HG02870 (cell line): ENCODE results near the gene ALG12.

ENCODE experiments used
- ATAC-seq: cut with Tn5 transposase; IDR thresholded peaks from one replicate; pipeline ENCODE4 v1.9.1; 2021; ENCODE audit warnings: mild to moderate bottlenecking, moderate library complexity; ENCODE audit not compliant: unreplicated experiment

The ALG12 gene

DNA sequence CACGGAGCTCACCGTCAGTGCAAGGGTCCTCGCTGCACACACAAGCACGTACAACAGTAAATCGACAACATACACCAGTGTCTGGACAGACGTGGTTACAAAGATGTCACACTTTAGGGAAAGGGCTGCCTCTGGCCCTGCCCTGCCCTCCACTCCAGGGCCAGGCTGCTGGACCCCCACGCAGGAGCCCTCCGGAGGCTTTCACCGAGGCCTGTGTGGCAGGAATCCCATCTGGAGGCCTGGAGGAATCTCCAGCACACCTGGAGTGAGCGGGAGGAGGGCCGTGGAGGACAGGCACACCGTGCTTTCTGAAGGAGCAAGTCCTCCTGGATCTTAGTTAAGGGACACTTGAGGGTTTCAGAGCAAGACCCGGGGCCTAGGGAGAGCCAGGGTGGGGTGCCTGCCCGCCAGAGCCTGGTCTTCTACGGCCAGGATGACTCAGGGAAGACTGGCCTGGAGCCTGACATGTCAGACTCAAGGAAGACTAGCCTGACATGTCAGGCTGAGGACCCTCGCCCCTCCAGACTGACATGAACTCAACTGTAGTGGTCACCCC lies 40.2 kb upstream of the ALG12 start:
- no peak for ATAC-seq

DNA sequence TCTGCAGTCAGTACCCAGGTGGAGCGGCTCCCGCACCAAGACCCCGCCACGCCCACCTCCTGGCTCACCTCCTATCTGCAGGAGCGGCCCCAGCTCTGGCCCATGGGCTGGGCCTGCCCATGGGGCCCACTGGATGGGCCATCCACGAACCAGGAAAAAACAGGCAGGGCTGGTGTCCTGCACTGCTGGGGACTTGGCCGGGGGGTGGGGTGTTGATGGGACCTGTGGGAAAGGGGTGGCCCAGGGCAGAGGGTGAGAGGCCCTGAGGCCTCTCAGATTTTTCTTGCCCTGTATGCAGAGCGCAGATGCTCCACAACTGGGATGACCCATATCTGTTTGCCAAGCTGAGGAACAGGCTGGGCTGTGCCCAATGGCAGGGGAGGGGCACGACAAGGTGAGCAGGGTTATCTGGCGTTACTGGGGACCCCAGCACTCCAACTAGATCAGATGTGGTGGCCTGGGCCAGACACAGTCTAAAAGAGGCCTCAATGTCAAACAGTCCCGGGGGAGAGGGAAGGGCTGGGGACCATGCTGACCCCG lies 39.7 kb upstream of the ALG12 start:
- ATAC-seq = no peak

GRCh38 chr22:49956914-49957825 lies 38.9 kb upstream of the ALG12 start:
- no peak for ATAC-seq

DNA sequence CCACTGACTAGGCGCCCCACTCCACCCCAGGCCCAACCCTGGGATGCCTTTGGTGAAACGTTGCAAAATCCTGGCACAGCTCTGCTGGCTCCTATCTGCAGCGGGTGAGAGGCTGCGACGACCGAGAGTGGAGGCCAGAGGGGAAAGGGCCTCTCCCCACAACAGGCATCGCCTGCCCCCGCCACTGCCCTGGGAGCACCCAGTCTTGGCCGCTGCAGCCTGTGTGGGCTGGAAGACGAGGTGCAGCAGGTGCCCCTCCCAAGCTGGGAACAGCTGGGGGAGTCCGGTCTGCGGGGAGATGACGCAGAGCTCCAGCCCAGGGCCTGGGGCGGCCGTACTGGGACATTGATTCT lies 38.2 kb upstream of the ALG12 start:
- no peak for ATAC-seq

- ATAC-seq = no peak
Observed at GRCh38 chr22:49955581-49956417, 37.6 kb upstream of the ALG12 start.

DNA sequence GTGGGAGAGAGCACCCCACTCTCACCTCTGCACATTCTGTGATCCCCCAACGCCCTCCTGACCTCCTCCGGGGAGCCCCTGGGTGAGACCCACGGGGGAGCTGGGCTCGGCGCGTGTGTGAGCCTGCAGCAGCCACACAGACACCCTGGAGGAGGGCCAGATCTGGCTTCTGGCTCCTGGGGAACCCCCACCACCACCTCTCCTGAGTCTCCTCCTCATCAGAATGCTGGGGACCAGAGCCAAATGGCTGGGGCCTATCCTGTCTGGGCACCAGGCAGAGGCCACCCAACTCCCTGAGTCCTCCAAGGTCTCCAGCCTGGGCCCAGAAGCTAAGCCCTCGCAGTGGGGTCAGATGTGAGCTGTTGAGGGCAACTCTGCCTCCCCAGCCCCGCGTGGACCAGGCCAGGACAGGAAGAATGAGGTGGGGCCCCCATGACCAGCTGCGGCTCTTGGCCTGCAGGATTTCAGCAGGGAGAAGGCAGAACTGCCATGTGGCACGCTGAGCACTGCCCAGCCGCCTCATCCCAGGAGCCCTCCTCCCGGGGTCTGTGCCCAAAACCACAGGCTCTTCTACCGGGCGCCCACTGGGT lies 36.8 kb upstream of the ALG12 start:
- no peak for ATAC-seq

- no peak for ATAC-seq
Observed at GRCh38 chr22:49954354-49954753, 36.1 kb upstream of the ALG12 start.

DNA sequence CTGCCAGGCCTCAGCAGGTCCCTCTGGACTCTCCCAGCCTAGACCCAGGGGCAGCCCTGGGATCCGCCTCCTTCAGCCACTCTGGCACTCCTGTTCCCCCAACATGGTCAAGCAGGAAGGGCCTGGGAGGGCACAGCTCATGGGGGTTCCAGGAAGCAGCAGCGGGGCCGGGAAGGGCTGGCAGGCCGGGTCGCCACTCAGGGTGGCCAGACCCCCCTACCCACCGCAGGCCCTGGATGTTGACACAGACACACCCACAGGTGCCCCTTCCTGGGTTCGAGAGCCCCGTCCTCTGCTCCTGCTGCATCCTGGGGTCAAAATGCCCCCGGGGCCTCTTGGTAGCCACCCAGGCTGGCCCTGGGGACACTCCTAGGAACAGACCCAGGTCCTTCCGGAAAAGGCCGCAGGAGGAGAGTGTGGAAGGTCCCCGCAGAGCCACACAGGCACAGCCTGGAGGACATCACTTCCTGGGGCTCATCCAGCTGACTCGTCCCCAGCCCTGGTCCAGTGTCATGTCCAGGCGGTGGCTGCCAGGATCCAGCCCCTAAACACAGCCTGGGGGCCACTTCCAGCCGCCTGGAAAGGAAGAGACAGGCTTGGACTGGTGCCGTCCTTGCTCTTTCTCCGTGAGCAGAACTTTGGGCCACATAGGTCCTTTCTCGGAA lies 35.6 kb upstream of the ALG12 start:
- no peak for ATAC-seq

- ATAC-seq = no peak
Observed at GRCh38 chr22:49953027-49953679, 34.9 kb upstream of the ALG12 start.

GRCh38 chr22:49951986-49952896 lies 34.0 kb upstream of the ALG12 start:
- ATAC-seq = no peak

GRCh38 chr22:49951678-49951985 lies 33.4 kb upstream of the ALG12 start:
- ATAC-seq = no peak

DNA sequence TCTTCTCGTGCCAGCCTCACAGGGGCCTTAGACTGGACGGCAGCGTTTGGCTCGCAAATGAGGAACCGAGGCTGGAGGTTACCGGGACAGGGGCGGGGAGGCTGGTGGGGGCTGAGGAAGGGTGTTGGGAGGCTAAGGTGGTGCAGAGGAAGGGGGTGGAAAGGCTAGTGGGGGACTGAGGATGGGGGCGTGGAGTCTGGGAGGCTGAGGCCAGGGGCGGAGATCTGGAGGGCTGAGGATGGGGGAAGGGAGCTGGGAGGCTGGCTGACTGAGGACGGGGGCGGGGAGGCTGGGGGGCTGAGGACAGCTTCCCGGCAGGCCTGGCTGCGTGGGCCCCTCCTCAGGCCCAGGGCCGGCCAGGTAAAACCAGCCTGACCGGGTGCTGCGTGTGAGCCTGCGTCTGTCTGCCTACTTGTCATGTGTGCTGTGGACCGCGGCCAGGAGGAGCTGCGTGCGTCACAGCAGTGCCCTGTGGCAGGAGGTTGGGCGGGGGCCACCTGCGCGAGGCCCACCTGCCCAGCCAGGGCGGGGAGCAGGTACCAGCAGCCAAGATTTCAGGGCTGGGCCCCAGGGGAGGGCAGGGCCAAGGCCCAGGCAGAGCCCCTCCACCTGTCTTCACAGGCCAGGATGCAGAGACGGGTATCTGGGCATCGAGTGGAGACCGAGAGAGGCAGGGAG lies 32.9 kb upstream of the ALG12 start:
- no peak for ATAC-seq

DNA sequence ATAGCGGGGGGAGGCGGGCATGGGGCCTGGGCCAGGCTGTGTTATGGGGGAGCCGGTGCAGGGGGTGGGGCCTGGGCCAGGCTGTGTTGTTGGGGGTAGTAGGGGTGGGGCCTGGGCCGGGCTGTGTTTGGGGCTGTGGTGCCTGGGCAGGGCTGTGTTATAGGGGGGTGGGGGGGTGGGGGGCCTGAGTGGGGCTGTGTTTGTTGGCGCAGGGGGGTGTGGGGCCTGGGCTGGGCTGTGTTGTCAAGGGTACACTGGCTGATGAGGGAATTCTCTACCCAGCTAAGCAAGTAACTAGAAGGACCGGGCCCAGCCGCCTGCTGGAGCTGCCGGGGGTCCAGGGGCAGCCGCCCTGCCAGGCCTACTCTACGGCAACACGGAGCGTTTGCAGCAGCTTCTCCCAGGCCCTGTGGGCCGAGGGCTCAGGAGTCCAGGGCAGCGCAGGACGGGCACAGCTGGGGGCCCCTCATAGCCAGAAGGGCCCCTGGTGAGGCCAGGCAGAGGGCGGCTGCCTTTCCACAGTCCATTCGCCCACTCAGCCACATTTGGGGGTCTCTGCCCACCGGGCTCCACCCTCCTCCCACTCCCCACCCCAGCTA lies 32.3 kb upstream of the ALG12 start:
- ATAC-seq = no peak

GRCh38 chr22:49949914-49950292 lies 31.7 kb upstream of the ALG12 start:
- ATAC-seq = no peak

DNA sequence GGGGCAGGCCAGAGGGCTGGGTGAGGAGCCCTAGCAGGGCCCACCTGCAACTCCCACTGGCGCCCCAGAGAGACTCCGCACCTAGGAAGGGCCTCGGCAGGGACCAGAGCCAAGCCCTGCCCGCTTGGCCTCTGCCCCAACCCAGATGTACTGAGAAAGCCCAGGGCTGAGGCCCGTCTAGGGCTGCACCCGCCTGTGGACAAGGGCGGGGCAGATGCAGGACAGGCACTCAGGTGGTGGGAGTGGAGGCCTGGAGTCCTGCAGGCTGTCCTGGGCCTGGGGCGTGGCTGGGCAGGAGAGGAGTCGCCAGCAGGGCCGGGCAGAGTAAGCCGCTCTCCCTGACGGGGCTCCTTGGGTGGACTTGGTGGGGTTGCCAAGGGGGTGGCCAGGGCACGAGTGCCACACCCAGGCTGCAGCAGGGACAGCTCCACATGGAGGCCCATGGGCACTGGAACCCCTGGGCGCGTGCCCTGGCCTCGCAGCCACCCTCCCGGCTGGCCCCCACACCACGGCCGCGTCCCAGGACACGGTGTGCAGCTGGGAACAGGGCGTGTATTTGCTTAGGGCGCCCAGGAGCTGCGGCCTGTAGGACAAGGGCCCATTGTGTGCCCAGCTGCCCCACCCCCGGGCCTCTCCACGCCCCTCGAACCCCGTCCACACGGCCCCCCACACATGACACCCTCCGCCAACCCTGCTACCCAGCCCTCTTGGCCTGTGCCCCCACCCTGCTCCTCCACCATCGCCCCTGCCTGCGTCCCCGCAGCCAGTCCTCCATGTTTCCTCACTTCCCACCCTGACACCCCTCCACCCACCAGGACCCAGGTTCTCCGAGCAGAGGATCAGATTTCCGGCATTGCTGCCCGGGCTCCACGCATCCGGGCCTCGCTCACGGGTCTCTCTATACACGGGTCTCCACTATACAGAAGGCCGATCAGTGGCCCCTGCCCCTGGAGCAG lies 31.0 kb upstream of the ALG12 start:
- no peak for ATAC-seq

GRCh38 chr22:49948116-49948957 lies 30.1 kb upstream of the ALG12 start:
- ATAC-seq = no peak
